ENCODE results near the gene MALT1.

- no peak for TF ChIP-seq EZH2 (IDR thresholded peaks at IDR 0.05; ENCODE audit: low read depth, unreplicated experiment)
- TF ChIP-seq CTCF (conservative IDR thresholded peaks at IDR 0.05; ENCODE audit: low read depth in 2 of 2): no peak
- TF ChIP-seq NANOG (IDR thresholded peaks at IDR 0.05; ENCODE audit: borderline replicate concordance): no peak
These were observed 50.4 kb downstream of the MALT1 start for GRCh38 chr18:58721566-58722239.
